HG03432 (cell line): ENCODE measurements around the gene HCRT.
"Not testable (repeated sequence)": the region's sequence is repeated elsewhere in the genome, so short reads cannot be mapped to it uniquely, and the experiment has no call there.

Experiments
- ATAC-seq: cut with Tn5 transposase; IDR thresholded peaks from one replicate; pipeline ENCODE4 v1.9.1; 2021; ENCODE audit warnings: mild to moderate bottlenecking, moderate library complexity; ENCODE audit not compliant: unreplicated experiment

The HCRT gene

DNA sequence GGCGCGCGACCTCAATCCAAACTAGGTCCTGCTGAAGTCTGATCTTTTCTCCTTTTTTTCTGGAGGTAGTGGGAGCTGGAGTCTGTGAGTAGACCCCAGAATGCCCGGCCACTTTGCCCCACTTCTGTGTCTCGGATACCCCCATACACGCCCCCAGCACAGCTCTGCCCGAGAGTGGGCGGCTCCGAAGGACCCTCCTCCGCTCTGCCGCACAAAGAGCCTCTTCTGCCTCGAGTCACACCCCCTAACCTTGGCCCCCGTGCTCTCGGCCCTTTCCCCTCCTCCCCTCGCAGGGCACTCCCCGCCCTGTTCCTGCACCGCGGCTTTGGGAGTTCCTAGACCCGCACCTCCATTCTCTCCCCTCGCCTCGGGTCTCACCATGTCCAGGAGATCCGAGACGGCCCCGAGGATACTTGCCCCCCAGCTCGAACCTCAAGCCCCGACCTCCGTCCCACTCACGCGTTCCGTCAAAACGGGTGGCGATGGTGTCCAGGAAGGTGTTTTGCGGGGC lies 4.8 kb downstream of the HCRT start:
- no peak for ATAC-seq

DNA sequence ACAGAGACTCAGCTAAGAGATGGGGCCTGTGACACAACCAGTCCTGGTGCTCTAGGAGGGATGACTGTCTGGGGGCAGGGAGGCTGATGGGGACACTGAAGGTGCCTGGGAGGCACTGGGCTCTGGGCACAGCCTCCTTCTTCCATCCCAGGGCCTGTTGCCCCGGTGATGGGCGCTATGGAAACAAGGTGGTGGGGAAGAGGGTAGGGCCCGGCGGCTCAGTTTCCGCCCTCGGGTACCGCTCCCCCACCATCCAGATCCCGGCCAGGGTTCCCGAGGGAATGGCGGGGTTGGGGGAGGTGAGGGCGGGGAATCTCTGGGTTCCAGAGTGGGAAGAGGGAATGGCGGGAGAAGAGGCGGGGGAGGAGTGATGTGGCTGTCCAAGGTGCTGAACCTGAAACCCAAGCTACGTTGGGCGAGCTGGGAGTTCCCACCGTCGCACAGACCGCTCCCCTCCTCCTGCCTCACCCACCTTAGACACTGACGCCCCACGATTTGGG lies 5.3 kb downstream of the HCRT start:
- no peak for ATAC-seq

DNA sequence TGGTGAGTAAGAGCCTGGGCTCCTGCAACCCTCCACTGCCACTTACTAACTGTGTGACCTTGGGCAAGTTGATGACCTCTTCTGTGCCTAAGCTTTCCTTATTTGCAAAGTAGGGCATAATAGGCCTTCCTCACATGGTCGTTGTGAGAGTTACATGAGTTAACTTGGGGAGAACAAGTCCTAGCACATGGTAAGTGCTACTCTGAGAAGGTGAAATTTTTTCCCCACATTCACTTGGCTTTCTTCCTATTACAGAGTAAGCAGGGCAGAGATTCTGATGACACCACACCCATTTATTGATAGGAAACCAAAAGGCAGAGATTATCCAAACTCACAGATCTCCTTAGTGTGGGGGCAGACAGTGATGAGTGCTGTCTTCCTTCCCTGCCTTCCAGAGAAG lies 5.9 kb downstream of the HCRT start:
- ATAC-seq = no peak

DNA sequence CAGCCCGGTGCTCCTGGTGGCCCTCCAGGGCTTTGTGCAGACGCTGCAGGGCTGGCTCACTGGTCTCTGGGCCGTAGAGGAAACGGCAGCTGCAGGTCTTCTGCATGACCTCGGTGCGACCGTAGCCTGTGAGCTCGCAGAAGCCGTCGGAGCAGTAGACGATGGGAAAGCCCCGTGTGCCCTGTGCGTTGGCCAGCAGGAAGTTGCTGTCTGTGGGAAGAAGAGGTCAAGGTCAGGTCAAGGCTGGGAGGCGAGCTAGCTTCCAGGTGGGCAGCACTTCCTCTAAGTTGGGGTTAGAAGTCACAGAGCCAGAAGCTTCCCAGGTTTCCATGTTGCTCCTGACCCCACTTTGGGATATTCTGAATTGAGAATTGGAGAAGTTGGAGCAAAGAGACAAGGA lies 6.4 kb downstream of the HCRT start:
- no peak for ATAC-seq

DNA sequence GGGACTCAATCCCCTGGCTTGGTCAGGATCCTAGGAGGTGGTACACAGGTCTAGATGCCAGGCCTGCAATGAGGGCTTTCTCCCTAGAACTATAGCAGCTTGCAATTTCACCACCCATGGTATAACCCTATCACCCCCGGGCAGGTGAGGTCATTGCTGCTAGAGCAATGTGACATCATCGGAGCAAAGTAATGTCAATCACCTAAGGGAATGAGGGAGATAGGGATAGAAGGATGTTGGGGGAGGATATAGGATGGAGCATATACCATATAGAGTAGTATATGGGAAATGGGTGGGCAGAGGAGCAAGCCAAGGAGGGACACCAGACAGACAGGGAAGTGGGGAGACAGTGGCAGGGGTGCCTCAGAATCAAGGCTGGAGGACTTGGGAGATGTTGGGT lies 7.6 kb downstream of the HCRT start:
- no peak for ATAC-seq

DNA sequence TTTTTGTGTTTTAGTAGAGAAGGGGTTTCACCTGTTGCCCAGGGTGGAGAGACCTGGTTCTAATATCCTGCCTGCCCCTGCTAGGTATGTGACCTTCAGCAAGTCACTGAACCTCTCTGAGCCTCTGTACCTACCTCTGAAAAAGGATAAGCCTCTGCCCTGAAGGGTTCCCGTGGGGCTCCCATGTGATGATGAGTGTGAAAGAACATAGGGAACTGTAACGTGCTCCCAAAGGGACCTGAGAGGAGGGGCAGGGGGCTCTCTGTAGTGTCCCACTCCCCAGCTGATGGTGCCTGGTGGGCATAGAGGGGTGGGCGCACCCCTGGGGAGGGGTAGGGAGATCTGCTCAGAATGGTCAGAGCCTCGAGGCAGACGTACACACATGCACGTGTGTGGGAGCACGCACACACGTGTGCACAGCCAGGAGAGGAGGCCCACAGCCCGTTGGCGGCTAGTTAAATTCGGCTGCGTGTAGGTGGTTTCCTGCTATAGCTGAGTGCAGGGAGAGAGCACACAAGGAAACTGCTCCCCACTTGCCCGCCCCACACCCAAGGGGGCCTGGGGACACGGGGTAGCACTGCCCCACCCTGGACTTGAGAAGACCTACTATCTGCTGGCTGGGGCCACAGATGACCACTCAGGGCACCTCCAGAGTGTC lies 11.0 kb downstream of the HCRT start:
- ATAC-seq = no peak

DNA sequence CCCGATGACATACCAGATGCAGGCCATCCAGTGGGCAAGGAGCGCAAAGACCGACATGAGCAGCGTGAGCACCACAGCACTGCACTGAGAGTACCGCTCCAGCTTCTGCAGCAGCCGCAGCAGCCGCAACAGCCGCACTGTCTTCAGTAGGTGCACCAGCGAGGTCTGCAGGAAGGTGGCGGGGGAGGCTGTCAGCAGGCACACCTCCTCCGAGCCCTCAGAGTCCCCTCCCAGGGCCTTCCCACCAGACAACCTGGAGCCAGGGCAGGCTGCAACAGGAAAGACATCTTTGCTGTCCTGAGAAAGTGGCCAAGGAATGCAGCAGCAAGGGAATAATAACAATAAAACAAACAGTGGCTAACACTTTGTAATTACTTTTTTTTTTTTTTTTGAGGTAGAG lies 13.4 kb downstream of the HCRT start:
- no peak for ATAC-seq

DNA sequence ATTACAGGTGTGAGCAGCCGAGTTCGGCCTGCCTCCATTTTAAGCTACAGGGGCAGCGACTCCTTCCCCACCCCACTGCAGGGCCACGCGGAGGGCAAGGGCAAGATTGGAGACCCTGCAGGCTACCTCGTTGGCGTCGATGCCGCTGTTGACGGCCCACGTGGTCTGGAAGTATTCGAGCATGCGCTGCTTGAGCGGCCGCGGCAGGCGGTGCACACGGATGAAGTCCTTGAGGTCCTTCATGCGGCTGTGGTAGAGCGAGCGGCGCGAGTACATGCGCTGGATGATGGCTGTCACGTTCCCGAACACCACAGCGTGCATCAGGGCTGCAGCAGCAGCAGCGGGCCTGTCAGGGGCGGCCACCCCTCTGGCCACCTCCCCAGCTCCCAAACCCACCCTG lies 15.9 kb downstream of the HCRT start:
- ATAC-seq = no peak

DNA sequence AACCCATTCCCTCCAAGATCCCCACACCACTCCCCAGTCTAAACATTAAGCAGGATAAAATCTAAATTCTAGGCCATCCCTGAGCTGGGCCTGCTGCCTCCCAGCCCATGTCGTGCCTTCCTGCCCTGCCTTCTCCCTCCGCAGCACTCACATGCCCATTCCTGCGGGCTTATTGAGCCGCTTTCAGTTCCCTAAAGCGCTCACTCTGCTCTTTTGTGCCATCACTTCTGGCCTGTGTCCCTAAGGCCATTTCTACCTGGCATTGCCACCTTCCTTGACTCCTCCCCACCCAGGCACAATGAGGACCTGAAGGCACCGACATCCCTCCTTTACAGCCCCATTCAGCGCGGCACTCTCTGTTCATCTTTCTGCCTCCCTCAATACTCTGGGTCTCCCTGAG lies 17.4 kb downstream of the HCRT start:
- ATAC-seq = no peak

DNA sequence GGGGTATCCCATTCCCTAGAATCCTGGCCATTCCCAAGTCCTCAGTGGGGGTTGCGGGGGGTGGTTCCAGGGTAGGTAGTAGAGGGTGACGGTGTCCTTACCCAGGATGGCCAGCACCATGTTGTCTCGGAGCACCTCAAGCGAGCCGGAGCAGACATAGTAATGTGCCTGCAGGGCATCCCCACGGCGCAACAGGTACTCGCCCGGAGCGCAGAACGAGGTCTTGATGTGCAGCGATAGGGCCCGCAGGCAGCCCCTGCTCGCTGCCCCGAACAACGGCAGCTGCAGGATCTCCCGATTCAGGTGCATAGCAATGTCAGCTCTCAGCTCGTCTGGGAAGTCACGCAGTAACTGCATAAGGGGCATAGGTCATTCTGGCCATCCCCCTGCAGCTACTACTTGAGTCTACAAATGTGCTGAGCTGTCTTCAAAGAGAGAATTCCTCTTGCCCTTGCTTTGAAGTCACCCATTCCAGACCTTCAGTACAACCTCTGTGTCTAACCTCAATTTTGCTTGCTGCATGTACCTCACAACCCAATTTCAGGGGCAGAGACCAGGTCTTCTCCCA lies 19.0 kb downstream of the HCRT start:
- no peak for ATAC-seq

DNA sequence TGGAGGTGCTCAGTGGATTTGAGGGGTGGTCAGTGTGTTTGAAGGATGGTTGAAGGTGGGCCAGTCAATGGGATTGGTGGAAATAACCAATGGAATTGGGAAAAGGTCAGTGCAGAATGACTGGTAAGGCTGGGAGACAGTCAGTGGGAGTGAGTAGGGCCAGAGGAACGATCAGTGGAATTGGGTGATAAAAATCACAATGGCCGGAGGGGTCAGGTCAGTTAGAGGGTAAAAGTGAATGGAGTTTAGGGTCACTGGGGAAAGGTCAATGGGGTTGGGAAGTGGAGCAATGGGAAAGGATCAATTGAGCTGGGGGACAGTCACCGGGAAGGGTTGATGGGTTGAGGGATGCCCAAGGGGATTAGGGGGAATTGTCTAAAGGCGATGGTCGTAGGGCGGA lies 19.5 kb downstream of the HCRT start:
- ATAC-seq = no peak

DNA sequence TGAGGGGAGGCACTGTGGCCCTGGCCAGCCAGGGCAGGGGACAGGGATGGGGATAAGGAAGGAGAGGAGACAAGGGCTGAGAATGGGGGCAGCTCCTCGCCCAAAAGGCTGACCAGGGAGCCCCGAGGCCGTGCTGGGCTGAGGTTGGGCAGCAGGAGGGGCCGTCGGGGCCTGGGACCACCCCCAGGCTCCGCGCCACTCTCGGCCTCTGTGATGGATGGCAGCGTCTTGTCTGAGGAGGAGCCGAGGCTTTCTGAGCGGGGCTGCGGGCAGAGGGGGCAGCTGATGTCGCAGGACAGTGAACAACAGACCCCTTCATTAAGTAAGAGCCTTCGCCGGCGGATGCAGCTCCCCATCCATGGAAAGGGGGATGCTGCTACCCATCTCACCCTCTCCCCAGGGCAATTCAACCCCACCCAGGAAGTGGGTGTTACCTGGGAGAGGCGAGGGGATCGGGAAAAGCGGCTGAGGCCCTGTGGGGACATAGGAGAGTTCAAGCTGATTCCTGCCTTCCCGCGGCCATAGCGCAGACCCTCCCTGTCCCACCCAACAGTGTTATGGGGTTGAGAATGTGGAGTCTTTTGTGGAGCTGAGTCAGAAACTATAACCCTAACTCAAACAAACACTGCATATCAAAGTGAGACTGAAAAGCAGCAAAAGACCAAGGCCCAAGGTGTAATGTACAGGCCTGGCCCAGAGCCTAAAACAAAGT lies 21.4 kb downstream of the HCRT start:
- ATAC-seq = no peak

DNA sequence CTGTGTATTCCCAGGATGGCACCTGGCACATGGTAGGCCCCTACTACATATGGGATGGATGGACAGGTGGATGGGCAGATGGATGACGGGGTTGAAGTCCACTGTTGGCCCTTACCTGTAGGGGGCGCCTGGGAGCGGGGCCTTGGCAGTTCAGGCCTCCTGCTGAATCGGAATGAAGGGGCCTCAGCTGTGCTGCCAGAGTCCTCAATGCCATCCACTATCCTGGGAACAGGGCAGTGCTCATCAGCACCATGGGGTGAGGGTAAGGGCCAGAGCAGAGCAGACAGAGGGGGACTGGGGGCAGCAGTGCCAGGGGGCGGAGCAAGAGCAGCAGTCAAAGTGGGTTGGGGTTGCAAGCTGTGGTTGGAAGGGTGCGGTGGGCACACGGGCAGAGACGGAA lies 22.1 kb downstream of the HCRT start:
- no peak for ATAC-seq

DNA sequence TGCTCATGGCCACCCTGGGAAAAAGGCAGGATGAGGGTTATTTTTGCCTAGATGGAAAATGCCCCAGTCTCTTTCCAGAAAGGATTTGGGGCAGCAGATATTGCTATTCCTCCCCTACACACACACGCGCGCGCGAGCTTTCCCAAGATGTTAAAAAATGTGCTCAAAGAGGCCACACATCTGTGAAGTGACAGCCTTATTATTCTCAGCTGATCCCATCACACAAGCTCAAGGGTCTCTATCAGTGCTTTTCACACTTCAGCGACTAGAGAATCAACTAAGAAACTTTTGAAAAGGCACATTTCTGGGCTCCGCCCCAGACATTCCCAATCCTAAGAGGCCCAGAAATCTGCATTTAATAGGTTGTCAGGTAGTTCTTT lies 24.7 kb downstream of the HCRT start:
- ATAC-seq = no peak

DNA sequence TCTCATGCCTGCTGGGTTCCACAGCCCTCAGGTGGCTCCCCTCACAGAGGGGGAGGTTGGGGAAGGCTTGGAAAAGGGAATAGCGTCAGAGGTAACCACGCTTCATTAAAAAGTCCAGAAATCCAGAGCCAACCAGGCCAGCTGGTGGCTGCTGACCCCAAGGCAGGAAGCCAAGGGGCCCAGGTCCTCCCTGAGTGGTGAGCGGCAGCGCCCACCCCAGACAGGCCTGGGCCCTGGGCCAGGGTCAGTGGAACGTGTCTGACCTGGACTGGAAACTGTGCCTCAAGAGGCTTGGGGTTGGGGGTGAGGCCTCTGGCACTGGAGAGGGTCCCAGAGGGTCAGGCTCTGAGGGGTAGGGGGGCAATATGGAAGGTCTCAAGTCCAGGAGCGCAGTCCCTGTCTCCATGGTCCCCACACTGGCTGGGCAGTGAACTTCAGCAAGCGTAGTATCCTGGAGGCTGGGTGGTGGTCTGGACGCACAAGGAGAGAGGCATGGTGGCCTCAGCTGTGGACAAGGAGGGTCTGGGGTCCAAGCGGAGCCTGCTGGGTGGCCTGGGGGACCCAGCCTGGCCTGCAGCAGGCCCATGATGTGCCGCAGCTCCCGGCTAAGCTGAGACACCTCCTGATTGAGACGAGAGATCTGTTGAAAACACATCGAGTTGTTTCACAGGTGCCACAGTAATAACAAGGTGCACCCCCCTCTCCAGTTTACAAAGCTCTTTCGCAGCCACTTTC lies 25.3 kb downstream of the HCRT start:
- ATAC-seq = no peak

DNA sequence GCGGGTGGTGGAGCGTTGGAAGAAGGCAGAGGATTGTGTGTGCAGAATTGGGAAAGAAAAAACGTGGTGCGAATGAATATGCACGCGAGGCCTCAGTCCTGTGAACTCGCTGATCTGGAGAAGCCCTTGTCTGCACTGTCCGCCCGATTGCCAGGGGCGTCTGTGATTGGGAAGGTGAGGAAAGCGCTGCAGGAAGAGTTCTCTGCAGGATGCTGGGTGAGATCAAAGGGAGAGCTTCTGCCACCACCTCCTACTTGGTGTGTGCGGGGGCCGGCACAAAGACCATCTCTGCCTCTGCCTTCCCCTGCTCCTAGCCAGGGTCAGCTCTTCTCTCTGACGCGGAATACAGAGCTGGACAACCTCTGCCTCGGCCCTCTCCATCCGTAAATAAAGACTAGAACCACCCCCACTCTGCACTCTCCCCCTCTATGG lies 29.6 kb downstream of the HCRT start:
- ATAC-seq = no peak

DNA sequence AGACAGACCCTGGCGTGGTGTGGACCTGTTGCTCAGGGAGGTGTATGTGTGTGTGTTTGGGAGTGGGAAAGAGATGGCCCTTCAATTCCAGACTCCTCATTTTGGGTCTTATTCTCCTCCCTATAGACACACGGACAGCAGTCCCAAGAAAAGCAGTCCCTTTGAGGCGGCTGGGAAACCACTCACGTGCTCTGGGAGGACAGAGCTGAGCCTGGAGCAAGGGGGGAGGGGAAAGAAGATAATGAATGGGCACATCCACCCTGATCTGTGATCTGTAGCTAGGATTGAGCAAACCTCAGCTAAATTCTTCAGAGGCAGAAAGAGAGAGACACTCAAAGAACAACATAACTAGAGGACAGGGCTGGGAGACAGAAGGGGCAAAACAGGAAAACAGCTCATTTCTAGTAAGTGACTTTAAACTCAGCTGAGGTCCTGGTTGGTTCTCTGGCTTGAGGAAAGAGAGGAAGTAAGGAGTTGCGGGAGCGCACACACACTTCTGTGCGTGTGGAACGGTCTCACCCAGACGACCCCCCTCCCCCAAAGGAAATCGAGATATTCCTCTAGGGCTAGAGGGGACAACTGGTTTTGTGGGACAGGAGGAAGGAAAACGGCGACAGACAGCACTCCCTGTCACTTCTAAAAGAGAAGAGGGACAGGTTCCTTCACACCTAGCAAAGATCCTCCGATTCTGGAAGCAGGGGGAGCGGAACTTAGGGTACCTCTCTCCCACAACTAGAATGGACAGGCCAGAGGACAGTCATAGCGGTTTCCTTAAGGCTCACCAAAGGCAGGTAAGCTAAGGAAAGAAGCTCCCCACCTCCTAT lies 31.1 kb downstream of the HCRT start:
- no peak for ATAC-seq

DNA sequence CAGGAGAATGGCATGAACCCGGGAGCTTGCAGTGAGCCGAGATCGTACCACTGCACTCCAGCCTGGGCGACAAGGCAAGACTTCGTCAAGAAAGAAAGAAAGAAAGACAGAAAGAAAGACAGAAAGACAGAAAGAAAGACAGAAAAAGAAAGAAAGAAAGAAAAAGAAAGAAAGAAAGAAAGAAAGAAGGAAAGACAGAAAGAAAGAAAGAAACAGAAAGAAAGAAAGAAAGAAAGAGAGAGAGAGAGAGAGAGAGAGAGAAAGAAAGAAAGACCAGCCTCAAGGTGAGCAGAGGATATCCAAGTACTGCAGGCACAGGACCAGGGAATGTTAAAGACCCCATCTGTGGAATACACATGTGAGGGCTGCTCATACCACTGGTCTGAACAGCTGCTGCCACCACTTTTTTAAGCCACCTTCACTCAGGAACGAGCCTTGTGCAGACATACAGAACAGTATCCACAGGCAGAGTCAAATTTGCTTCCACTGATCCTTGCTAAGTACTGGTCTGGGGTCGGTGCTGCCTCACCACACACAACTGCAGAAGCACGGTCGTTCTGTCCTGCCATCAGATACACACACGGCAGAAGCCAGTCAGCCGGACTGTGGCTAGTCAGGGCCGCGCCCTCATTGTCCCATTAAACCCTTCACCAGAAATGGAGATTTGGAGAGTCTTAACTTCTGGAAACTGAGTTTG lies 38.2 kb downstream of the HCRT start:
- no peak for ATAC-seq

DNA sequence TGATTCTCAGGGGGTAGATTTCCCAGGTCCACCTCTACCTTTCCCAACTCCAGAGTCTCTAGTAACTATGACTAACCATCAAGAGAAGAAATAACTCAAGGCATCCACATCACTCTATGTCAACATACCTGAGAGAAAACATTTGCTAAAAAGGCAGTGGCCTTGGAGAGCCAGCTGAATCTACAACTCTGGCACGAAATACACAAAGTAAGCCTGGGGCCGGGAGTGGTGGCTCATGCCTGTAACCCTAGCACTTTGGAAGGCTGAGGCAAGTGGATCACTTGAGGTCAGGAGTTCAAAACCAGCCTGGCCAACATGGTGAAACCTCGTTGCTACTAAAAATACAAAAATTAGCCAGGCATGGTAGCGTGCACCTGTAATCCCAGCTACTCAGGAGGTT lies 42.1 kb downstream of the HCRT start:
- not testable (repeated sequence) for ATAC-seq

DNA sequence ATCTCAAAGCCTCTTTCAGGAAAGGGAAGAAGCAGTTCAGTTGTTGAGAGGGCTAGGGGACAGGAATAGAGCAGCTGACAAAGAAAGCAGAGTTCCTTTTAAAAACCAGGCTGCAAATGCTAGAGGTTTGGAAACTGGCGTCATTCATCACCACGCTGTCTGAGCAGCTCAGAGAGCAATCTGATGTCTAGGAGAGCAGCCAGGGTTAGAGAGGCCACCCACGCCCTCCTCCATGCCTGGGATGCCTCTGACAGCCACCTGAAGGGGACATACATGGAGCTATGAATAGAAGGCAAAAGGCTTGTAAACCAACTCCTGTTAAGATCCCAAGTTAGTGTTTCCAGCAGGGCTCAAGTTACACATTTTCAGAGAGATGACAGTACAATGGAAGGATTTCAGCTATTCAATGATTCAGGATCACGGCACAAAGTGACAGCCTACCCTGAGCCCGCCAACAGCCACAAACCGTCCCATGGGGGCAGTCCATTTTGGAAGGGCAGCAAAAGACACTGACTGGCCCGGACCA lies 42.8 kb downstream of the HCRT start:
- ATAC-seq = no peak
